DND-41 (cell line): Measurements from ENCODE around the gene OR8B8.

Experiments used
- EZH2 ChIP-seq: IDR thresholded peaks from 3 replicates; pipeline ENCODE4 v1.6.1; 2012; ENCODE audit warnings: borderline replicate concordance, low read depth, mild to moderate bottlenecking, moderate library complexity, low read length, inconsistent platforms; ENCODE audit not compliant: severe bottlenecking
- TF ChIP-seq, protein P1 (sequence below): IDR thresholded peaks from 2 replicates; pipeline ENCODE4 v1.5.1; 2012; ENCODE audit warnings: borderline replicate concordance, low read length, moderate library complexity, mild to moderate bottlenecking; ENCODE audit not compliant: poor library complexity, severe bottlenecking; ENCODE audit errors: extremely low read depth

- TF ChIP-seq, protein P1, sequence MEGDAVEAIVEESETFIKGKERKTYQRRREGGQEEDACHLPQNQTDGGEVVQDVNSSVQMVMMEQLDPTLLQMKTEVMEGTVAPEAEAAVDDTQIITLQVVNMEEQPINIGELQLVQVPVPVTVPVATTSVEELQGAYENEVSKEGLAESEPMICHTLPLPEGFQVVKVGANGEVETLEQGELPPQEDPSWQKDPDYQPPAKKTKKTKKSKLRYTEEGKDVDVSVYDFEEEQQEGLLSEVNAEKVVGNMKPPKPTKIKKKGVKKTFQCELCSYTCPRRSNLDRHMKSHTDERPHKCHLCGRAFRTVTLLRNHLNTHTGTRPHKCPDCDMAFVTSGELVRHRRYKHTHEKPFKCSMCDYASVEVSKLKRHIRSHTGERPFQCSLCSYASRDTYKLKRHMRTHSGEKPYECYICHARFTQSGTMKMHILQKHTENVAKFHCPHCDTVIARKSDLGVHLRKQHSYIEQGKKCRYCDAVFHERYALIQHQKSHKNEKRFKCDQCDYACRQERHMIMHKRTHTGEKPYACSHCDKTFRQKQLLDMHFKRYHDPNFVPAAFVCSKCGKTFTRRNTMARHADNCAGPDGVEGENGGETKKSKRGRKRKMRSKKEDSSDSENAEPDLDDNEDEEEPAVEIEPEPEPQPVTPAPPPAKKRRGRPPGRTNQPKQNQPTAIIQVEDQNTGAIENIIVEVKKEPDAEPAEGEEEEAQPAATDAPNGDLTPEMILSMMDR = no peak
- no peak for TF ChIP-seq EZH2
Measured at GRCh38 chr11:124442847-124443246, 2.6 kb downstream of the OR8B8 start.
